ENCODE measurements around the gene CNTNAP2.

DNA sequence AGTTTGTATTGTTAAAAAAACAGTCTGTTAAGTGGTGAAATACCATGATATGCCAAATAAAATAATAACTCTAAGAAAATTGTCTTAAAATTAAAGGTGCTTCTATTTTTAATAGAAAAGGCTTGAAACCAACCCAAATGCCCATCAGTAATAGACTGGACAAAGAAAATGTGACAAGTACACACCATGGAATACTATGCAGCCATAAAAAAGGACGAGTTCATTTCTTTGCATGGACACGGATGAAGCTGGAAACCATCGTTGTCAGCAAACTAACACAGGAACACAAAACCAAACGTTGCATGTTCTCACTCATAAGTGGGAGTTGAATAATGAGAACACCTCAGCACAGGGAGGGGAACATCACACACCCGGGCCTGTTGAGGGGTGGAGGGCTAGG is 7.1 kb downstream of the CNTNAP2 start:
- TF ChIP-seq EZH2phosphoT487 (IDR thresholded peaks at IDR 0.05; ENCODE audit: insufficient read depth, low read depth) (no peak), EZH2 (IDR thresholded peaks at IDR 0.05; ENCODE audit: insufficient read depth, poor library complexity, severe bottlenecking) (no peak)

Measured in GM23248 (cell line).